Fibroblast of skin of left biceps (primary cell): ENCODE data around the gene RRP1.

Source experiments
- DNase-seq, 2 experiments: peaks; one replicate each; pipeline ENCODE4 v3.0.0-alpha.2; 2013; ENCODE audit warnings: low read depth in 2 of 2

Gene RRP1

GRCh38 chr21:43789276-43790009 lies at the start of gene RRP1:
Gene RRP1 (plus strand): TSS chr21:43789577. CDS start chr21:43789630, 53 bp downstream.
- DNase-seq = peak; percentile 64

GRCh38 chr21:43739621-43740435 lies 49.5 kb upstream of the RRP1 start:
- DNase-seq = no peak

GRCh38 chr21:43740497-43741156 lies 48.8 kb upstream of the RRP1 start:
- no peak for DNase-seq

- no peak for DNase-seq
Observed at GRCh38 chr21:43741423-43742096, 47.8 kb upstream of the RRP1 start.

GRCh38 chr21:43743947-43744346 lies 45.4 kb upstream of the RRP1 start:
- DNase-seq = no peak

- DNase-seq = no peak
Observed at GRCh38 chr21:43744725-43745124, 44.7 kb upstream of the RRP1 start.

- DNase-seq = no peak
Observed at GRCh38 chr21:43745772-43746517, 43.4 kb upstream of the RRP1 start.

GRCh38 chr21:43748622-43749021 lies 40.8 kb upstream of the RRP1 start:
- DNase-seq = no peak

- DNase-seq = no peak
Observed at GRCh38 chr21:43749651-43750262, 39.6 kb upstream of the RRP1 start.

- no peak for DNase-seq
Observed at GRCh38 chr21:43750339-43751033, 38.9 kb upstream of the RRP1 start.

GRCh38 chr21:43751955-43752591 lies 37.3 kb upstream of the RRP1 start:
- no peak for DNase-seq

GRCh38 chr21:43752758-43753438 lies 36.5 kb upstream of the RRP1 start:
- no peak for DNase-seq

- DNase-seq = no peak
Observed at GRCh38 chr21:43753439-43753799, 36.0 kb upstream of the RRP1 start.

- no peak for DNase-seq
Observed at GRCh38 chr21:43754948-43755781, 34.2 kb upstream of the RRP1 start.

GRCh38 chr21:43755820-43756594 lies 33.4 kb upstream of the RRP1 start:
- no peak for DNase-seq

- no peak for DNase-seq
Observed at GRCh38 chr21:43757601-43758000, 31.8 kb upstream of the RRP1 start.

- DNase-seq = no peak
Observed at GRCh38 chr21:43758111-43758641, 31.2 kb upstream of the RRP1 start.
